HG03469 (cell line): ENCODE results near the gene SEC23IP.

ENCODE experiments used
- ATAC-seq: cut with Tn5 transposase; IDR thresholded peaks from one replicate; pipeline ENCODE4 v1.9.1; 2021; ENCODE audit warnings: mild to moderate bottlenecking, moderate library complexity, moderate number of reproducible peaks; ENCODE audit not compliant: unreplicated experiment

Gene SEC23IP

GRCh38 chr10:119932631-119933030 is 40.1 kb downstream of the SEC23IP start:
- no peak for ATAC-seq

DNA sequence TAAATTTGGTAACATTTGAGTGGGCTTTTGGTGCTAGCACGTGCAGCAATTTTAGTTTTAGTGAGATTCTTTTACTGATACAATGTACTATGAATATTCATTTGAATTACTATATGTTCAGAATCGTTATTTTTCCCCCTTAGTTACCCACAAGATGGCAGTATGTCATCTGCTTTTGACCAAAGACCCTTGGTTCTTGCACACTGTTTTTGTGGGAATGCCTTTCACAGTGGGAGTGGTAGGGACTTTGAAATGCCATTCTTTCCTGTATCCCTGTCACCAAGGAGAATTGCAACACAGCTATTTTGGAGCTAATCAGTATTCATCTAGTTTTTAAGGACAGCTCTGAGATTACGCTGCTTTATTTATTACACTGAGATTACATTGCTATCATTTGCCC is 40.6 kb downstream of the SEC23IP start:
- ATAC-seq = no peak

- no peak for ATAC-seq
These were observed 48.0 kb downstream of the SEC23IP start for GRCh38 chr10:119940487-119940886.

GRCh38 chr10:119942973-119943372 is 50.4 kb downstream of the SEC23IP start:
- no peak for ATAC-seq

GRCh38 chr10:119945805-119946204 is 53.3 kb downstream of the SEC23IP start:
- no peak for ATAC-seq

- no peak for ATAC-seq
These were observed 54.8 kb downstream of the SEC23IP start for GRCh38 chr10:119947300-119947699.

DNA sequence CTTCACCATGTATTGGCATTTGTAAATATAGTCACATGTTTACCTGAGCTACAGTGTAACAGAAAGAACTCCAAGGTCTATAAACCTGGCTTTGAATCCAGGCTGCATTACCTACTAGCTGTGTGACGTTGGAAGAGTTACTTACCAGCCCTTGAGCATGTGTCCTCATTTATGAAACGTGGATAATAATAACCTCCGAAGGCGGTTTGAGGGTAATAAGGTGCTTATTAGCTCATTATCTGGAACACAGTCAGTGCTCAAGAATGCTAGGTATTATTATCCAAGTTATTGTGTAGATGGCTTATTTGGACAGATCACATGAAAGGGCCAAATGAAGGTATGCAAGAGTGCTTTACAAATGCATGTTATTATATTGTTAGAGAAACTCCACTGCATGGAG is 64.9 kb downstream of the SEC23IP start:
- ATAC-seq = no peak

DNA sequence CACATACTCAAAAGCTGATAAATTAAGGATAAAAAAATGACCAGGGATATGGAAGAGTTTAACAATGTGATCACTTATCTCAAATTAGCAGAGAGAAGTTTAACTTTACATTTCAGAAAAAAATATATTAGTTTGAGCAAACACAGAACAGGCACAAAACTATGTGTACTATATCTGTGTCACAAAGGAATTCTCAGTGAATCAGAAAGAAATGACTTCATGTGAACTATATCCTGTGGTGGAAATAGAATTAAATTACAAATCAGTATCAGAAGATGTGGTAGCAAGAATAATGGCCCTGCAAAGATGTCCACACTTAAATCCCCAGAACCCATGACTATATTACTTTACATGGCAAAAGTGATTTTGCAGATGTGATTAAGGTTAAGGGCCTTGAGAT is 70.3 kb downstream of the SEC23IP start:
- no peak for ATAC-seq

DNA sequence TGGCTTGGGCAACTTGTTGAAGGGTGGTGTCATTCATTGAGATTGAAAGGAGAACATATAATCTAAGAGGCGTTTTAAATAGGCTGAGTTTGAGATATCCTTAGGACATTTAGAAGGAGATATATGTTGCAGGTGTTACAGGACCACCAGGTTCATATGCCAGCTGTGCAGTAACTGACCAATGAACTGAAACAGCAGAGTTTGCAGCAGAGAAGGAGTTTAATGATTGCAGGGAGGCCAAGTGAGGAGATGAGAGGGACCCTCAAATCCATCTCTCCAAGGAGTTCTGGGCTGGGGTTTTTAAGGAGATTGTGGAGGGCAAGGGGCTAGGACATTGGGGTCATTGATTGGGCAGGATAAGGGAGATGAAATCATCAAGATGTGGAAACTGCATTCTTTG is 74.5 kb downstream of the SEC23IP start:
- ATAC-seq = no peak

DNA sequence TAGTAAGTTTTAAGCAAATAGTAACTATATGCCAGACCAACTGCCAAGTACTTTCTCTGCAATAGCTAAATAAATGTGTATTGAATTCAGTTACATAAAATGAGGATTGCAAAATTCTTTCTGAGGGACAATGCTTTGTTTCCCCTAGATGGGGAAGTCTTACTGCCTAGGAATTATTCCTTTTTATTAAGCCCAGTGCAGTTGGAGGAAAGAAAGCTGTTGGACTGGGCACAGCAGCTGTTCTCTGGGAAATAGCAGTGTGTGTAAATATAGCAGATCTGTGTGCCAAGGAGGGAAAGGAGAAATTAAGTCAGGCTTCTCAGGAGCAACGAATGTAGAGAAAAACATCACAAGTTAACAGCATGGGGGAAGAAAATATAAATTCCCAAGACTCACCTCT is 77.1 kb downstream of the SEC23IP start:
- ATAC-seq = no peak

DNA sequence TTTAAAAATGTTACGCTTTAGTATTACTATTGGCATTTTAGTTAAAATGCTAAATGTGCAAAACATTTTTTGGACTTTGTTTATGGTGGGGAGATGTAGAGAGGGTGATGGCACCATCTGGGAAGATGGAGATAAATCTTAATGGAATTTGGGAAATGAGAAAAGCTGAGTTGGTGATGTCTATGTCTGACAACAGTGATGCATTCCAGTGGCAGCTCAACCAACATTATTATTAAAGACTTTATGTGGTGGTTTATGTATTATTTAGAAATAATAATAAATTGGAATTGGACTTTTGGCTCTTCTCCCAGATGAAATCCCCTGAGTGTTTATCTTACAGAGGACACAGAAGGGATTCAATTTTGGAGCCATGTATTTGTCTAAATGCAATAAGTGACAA is 77.6 kb downstream of the SEC23IP start:
- ATAC-seq = no peak

DNA sequence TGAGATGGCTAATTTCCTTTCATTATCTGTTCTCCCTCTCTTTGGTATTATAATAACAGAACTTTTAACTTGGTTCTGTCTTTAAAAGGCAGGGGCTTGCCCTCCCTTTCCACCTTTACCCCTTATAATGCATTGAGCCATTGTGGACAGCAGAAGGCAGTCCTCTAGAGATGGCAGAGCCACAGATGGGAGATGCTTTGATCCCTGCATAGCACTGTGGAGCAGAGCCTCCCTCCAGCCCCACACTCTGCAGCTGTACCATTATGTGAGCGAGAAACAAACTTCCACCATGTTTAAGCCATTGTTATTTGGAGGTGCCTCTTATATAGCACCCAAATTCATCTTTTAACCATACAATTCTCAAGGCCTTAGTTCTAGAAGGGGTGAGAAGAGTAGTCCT is 78.4 kb downstream of the SEC23IP start:
- no peak for ATAC-seq

- no peak for ATAC-seq
These were observed 80.8 kb downstream of the SEC23IP start for GRCh38 chr10:119973281-119973680.

DNA sequence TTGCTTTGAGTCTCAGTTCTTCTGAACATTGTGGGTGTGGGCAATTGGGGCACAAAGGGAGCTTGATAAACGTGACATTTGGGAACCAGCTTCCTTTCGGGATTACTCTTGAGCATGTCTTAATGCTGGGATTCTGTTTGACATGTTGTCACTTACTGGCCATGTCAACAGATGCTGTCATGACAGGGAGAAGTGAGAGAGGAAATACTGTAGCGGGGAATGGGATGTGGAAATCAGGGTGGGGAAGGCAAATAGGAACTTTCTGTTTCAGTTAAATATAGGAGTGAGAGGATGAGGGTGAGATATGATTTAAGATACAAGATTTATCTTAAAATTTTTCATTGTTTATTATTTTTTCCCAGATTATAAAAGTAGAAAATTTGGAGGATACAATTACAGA is 83.9 kb downstream of the SEC23IP start:
- ATAC-seq = no peak

DNA sequence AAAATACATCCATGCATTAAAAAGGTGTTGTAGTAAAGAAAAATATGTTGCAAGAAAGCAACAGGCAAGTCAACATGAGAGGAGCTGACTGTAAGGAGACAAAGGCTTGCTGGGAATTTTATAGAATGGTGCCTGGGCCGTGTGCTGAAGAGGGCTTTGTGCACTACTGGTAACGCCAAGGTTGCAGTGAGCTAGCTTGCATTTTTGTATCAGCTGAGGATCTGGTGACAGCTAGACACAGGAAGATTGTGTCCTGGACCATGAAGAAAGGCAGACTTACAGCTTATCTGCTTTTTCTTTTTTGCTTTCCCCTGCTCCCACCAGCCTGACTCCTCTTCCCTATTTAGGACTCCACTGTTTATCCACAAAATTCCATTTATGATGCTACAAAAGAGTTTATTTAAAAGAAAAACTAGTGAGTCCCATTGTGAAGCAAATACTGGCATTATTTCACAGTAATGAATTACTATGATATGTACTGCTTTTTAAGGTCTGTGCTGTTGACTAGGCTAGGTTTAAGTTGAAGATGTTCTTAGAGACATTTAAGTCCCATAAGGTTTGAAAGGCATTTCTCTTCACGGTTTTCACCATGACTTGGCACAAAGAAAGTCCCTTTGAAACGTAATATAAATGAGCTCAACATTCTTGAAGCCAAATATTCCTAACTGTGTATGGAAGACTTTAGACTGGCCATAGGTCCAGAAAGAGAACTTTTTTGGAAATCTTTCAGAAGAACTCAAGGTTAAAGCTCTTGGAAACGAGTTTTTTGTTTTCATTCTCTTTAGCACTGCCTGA is 88.6 kb downstream of the SEC23IP start:
- ATAC-seq = no peak

- ATAC-seq = no peak
These were observed 89.3 kb downstream of the SEC23IP start for GRCh38 chr10:119981826-119982225.

GRCh38 chr10:119988333-119988732 is 95.8 kb downstream of the SEC23IP start:
- no peak for ATAC-seq

DNA sequence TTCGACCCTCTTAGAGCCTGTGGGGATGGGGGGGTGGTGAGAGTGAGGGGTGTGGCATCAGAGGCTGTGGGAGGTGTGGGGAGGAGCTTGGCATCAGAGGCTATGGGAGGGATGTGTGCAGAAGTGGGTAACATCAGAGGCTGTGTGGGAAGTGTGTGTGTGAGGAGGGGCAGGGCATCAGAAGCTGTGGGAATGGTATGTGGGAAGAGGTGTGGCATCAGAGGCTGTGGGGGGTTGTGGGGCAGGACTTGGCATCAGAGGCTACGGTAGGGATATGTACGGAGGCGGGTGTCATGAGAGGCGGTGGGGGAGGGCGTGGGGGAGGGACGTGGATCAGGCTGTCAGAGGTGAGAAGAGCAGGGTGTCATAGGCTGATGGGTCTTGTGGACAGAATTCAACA is 97.4 kb downstream of the SEC23IP start:
- no peak for ATAC-seq

DNA sequence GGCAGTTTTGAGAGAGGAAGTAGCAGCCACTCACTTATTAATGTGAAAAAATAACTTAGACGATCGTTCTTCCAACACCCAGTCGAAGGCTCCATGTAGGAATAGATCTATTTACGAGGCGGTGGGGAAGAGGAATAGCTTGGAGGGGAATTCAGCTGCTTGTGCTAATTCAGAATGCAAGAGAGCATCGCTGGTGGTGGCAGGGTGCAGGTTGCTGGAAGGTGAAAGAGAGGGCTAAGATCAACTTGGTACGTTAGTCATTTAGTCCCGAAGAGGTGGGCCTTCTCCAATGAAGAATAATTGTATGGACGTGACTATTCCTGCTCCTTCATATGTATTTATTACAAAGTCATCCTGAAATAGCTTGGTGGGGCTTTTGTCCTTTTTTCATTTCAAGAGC is 98.5 kb downstream of the SEC23IP start:
- ATAC-seq = no peak

DNA sequence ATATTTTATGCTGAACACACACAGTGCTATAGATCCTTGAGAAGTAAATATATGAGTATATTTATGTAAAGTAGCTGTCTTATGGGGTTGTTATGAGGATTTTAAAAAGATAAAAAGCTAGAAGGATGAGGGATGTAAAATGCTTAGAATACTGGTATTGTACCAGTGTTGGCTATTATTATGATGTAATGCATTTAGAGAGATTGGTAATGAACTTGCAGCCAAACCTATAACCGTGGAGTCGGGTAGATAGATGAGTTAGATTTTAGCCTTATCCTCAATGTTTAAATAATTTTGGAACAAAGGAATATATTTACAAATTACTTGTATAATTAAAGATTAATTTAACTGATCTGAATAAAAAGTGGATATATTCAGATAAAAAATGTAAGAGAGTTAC is 99.3 kb downstream of the SEC23IP start:
- ATAC-seq = no peak
